Smooth muscle cell of trachea (primary cell): ENCODE results near the gene ACO2. TPM values are rescaled to one million over a fixed set of nuclear protein-coding genes. Genes with fewer than 3 reads are reported as not detected.

Experiments
- total RNA-seq: library from RNA; depleted of rRNA; stranded (reverse); fragments of >200 nt; gene quantifications from 2 replicates; pipeline ENCODE4 v1.2.1, GENCODE V29; 2014

Gene ACO2
- total RNA-seq, result 68.7 and 93.6 TPM in 2 replicates

GRCh38 chr22:41468381-41469217 lies at the start of gene ACO2, which contains the start of gene PHF5A:
Gene ACO2 (plus strand): TSS chr22:41469117. CDS start chr22:41469147, 30 bp downstream.
Gene PHF5A (minus strand): TSS chr22:41468692. CDS start chr22:41468653, 39 bp downstream.

GRCh38 chr22:41446639-41447434 lies 22.1 kb upstream of the ACO2 start, which contains the start of gene TOB2:
Gene TOB2 (minus strand): TSS chr22:41446801. CDS start chr22:41437345, 9,456 bp downstream.

GRCh38 chr22:41543854-41544670 lies 75.1 kb downstream of the ACO2 start, which contains the start of gene POLR3H:
Gene POLR3H (minus strand): TSS chr22:41544470. CDS start chr22:41544101, 369 bp downstream.

Other genes with a start within 250 kb of the ACO2 start
- gene CHADL, start 228.2 kb upstream of the ACO2 start, total RNA-seq, result 0.73 and 5.0 TPM in 2 replicates
- 62.0 and 67.6 TPM in 2 replicates for gene RANGAP1, start 182.9 kb upstream of the ACO2 start, total RNA-seq
- 39.6 and 86.8 TPM in 2 replicates for gene ZC3H7B, start 167.6 kb upstream of the ACO2 start, total RNA-seq
- 9.5 and 21.8 TPM in 2 replicates for gene TEF, start 87.2 kb upstream of the ACO2 start, total RNA-seq
- gene TOB2, start 22.3 kb upstream of the ACO2 start, total RNA-seq, result 23.7 and 49.0 TPM in 2 replicates
- gene PHF5A, start 425 bp upstream of the ACO2 start, total RNA-seq, result 54.7 and 68.1 TPM in 2 replicates
- 25.7 and 28.6 TPM in 2 replicates for gene POLR3H, start 75.4 kb downstream of the ACO2 start, total RNA-seq
- gene CSDC2, start 91.9 kb downstream of the ACO2 start, total RNA-seq, result 20.5 and 30.9 TPM in 2 replicates
- 34.4 and 45.1 TPM in 2 replicates for gene PMM1, start 120.7 kb downstream of the ACO2 start, total RNA-seq
- 11.3 and 13.4 TPM in 2 replicates for gene DESI1, start 151.9 kb downstream of the ACO2 start, total RNA-seq
- 298 and 490 TPM in 2 replicates for gene XRCC6, start 152.2 kb downstream of the ACO2 start, total RNA-seq
- 71.9 and 83.4 TPM in 2 replicates for gene SNU13, start 219.8 kb downstream of the ACO2 start, total RNA-seq
- gene MEI1, start 230.4 kb downstream of the ACO2 start, total RNA-seq, result 0.73 and 0.99 TPM in 2 replicates